Parathyroid adenoma (tissue), 2 donors: ENCODE measurements around the gene SLC2A4RG.
A peak's percentile ranks its signal among the peaks of the same experiment; 100 is the strongest.
"Not testable (repeated sequence)": the region's sequence is repeated elsewhere in the genome, so short reads cannot be mapped to it uniquely, and the experiment has no call there.

ENCODE experiments used
- H2AFZ ChIP-seq: fragments of 300-600 bp; sonication (generic); one replicate; pipeline ENCODE4 v1.7.0; 2017; ENCODE audit warnings: antibody characterized with exemption, mild to moderate bottlenecking
- H3K27ac ChIP-seq: fragments of 300-600 bp; sonication (generic); one replicate; pipeline ENCODE4 v1.7.0; 2017
- H3K27me3 ChIP-seq: fragments of 300-600 bp; sonication (generic); one replicate; pipeline ENCODE4 v1.7.0; 2017; ENCODE audit warnings: low read length; ENCODE audit not compliant: control insufficient read depth, insufficient read depth
- H3K36me3 ChIP-seq: fragments of 300-600 bp; sonication (generic); one replicate; pipeline ENCODE4 v1.7.0; 2017; ENCODE audit warnings: low read length; ENCODE audit not compliant: control insufficient read depth, insufficient read depth
- H3K4me1 ChIP-seq: fragments of 300-600 bp; sonication (generic); one replicate; pipeline ENCODE4 v1.7.0; 2017; ENCODE audit warnings: control low read depth
- H3K4me2 ChIP-seq: fragments of 300-600 bp; sonication (generic); one replicate; pipeline ENCODE4 v1.7.0; 2017; ENCODE audit warnings: low read length
- H3K4me3 ChIP-seq: fragments of 300-600 bp; sonication (generic); one replicate; pipeline ENCODE4 v1.7.0; 2017; ENCODE audit warnings: low read depth, low read length
- H3K79me2 ChIP-seq: fragments of 300-600 bp; sonication (generic); one replicate; pipeline ENCODE4 v1.7.0; 2017; ENCODE audit warnings: control low read depth
- H3K9ac ChIP-seq: fragments of 300-600 bp; sonication (generic); one replicate; pipeline ENCODE4 v1.7.0; 2017; ENCODE audit warnings: mild to moderate bottlenecking
- H3K9me3 ChIP-seq: fragments of 300-600 bp; sonication (generic); one replicate; pipeline ENCODE4 v1.7.0; 2017; ENCODE audit warnings: low read length; ENCODE audit not compliant: control insufficient read depth
- TF ChIP-seq, protein P1 (sequence below): fragments of 300-600 bp; sonication (generic); IDR thresholded peaks from one replicate; pipeline ENCODE4 v1.7.0; 2017; ENCODE audit warnings: antibody characterized with exemption, mild to moderate bottlenecking
- donor health status: primary hyperparathyroidism.

Gene SLC2A4RG

DNA sequence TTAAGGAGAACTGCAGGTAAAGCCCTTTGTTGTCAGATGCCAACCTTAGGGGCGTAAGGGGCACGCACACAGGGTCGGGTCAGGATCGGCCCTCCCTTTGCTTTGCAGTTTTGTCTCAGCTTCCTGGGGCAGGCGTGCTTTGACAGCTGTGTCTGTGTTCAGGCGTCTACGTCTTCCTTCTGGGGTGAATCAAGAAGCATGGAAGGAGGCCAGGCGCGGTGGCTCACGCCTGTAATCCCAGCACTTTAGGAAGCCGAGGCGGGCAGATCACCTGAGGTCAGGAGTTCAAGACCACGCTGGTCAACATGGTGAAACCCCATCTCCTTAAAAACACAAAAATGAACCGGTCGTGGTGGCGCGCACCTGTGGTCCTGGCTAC, 30.4 kb upstream of the SLC2A4RG start:
- no peaks in the 10 kb centered on the region for H3K36me3 ChIP-seq
- H3K4me3 ChIP-seq: peak overlapping the region; percentile 84
- no peaks in the 10 kb centered on the region for H3K9me3 ChIP-seq
- TF ChIP-seq, protein P1, sequence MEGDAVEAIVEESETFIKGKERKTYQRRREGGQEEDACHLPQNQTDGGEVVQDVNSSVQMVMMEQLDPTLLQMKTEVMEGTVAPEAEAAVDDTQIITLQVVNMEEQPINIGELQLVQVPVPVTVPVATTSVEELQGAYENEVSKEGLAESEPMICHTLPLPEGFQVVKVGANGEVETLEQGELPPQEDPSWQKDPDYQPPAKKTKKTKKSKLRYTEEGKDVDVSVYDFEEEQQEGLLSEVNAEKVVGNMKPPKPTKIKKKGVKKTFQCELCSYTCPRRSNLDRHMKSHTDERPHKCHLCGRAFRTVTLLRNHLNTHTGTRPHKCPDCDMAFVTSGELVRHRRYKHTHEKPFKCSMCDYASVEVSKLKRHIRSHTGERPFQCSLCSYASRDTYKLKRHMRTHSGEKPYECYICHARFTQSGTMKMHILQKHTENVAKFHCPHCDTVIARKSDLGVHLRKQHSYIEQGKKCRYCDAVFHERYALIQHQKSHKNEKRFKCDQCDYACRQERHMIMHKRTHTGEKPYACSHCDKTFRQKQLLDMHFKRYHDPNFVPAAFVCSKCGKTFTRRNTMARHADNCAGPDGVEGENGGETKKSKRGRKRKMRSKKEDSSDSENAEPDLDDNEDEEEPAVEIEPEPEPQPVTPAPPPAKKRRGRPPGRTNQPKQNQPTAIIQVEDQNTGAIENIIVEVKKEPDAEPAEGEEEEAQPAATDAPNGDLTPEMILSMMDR: no peak
- no peak overlapping the region for H3K9ac ChIP-seq
- H2AFZ ChIP-seq: no peak overlapping the region
- peak overlapping the region; percentile 96 for H3K4me2 ChIP-seq
- H3K27ac ChIP-seq: no peak overlapping the region
- H3K27me3 ChIP-seq: no peaks in the 10 kb centered on the region
- peaks cover 9% of the 10 kb centered on the region for H3K4me1 ChIP-seq
- peaks cover 37% of the 10 kb centered on the region for H3K79me2 ChIP-seq

DNA sequence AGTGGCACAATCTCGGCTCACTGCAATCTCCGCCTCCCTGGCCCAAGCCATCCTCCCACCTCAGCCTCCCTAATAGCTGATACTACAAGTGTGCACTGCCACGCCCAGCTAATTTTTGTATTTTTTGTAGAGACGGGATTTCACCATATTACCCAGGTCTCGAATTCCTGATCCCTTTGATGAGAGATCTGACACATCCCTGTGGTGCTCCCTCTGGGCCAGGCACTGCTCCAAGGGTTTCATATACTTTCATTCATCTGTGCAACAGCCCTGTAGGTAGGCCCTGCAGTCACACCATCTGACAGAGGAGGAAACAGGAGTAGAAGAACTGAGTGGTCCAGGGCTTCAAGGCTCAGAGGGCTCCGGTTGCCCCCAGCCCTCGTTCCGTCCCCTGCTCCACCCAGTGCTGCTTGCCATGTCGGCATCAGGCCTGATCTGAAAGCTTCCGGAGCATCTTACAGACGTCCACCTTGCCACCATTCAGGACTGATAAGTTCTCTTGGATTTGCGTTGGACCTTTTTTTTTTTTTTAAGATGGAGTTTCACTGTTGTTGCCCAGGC, 28.4 kb upstream of the SLC2A4RG start:
- H2AFZ ChIP-seq: no peak overlapping the region

DNA sequence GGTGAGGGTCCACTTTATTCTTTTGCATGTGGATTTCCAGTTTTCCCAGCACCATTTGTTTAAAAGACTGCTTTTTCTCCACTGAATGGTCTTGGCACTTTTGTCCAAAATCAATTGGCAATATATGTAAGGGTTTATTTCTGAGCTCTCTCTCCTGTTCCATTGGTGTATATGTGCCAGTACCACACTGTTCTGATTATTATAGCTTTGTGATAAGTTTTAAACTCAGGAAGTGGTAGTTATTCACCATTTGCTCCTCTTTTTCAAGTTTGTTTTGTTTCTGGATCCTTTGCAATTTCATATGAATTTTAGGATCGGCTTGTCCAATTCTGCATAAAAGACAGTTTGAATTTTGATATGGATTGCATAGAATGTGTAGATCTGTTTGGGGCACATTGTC, 27.4 kb upstream of the SLC2A4RG start:
- Histone ChIP-seq H3K79me2 (peaks cover 39% of the 10 kb centered on the region), H2AFZ (no peak overlapping the region), H3K4me2 (no peak overlapping the region), H3K4me1 (peaks cover 3% of the 10 kb centered on the region), H3K9me3 (no peaks in the 10 kb centered on the region), H3K4me3 (no peak overlapping the region), H3K27me3 (no peaks in the 10 kb centered on the region), H3K36me3 (no peaks in the 10 kb centered on the region), H3K9ac (no peak overlapping the region), H3K27ac (no peak overlapping the region)
- TF ChIP-seq, protein P1: no peak

More for the DNA sequence above, 28.4 kb upstream of the SLC2A4RG start:
- H3K9ac ChIP-seq: no peak overlapping the region
- H3K27ac ChIP-seq: no peak overlapping the region
- peaks cover 46% of the 10 kb centered on the region for H3K79me2 ChIP-seq
- TF ChIP-seq, protein P1: no peak
- peaks cover 9% of the 10 kb centered on the region for H3K4me1 ChIP-seq
- no peak overlapping the region for H3K4me3 ChIP-seq
- H3K27me3 ChIP-seq: no peaks in the 10 kb centered on the region
- no peak overlapping the region for H3K4me2 ChIP-seq
- no peaks in the 10 kb centered on the region for H3K36me3 ChIP-seq
- H3K9me3 ChIP-seq: no peaks in the 10 kb centered on the region

- H3K4me1 ChIP-seq: no peaks in the 10 kb centered on the region
- H3K36me3 ChIP-seq: no peaks in the 10 kb centered on the region
- no peak overlapping the region for H2AFZ ChIP-seq
- H3K27me3 ChIP-seq: no peaks in the 10 kb centered on the region
- H3K27ac ChIP-seq: no peak overlapping the region
- H3K4me2 ChIP-seq: no peak overlapping the region
- no peak overlapping the region for H3K4me3 ChIP-seq
- no peaks in the 10 kb centered on the region for H3K9me3 ChIP-seq
- peaks cover 48% of the 10 kb centered on the region for H3K79me2 ChIP-seq
- H3K9ac ChIP-seq: no peak overlapping the region
- TF ChIP-seq, protein P1: no peak
These were observed 24.7 kb upstream of the SLC2A4RG start for GRCh38 chr20:63714858-63715257.

GRCh38 chr20:63718996-63719395, 20.6 kb upstream of the SLC2A4RG start:
- Histone ChIP-seq H3K4me1 (no peaks in the 10 kb centered on the region), H3K9me3 (no peaks in the 10 kb centered on the region), H2AFZ (no peak overlapping the region), H3K79me2 (peaks cover 48% of the 10 kb centered on the region), H3K4me2 (no peak overlapping the region), H3K27ac (no peak overlapping the region), H3K9ac (no peak overlapping the region), H3K4me3 (no peak overlapping the region), H3K36me3 (no peaks in the 10 kb centered on the region), H3K27me3 (no peaks in the 10 kb centered on the region)
- TF ChIP-seq, protein P1: no peak

- H3K79me2 ChIP-seq: peaks cover 45% of the 10 kb centered on the region
- not testable (repeated sequence) for H3K9ac ChIP-seq, H3K4me3 ChIP-seq, H3K36me3 ChIP-seq, H3K4me2 ChIP-seq, H3K27ac ChIP-seq, H3K9me3 ChIP-seq, H3K27me3 ChIP-seq, H2AFZ ChIP-seq
- H3K4me1 ChIP-seq: peaks cover 14% of the 10 kb centered on the region
These were observed 16.5 kb upstream of the SLC2A4RG start for GRCh38 chr20:63722967-63723622.

DNA sequence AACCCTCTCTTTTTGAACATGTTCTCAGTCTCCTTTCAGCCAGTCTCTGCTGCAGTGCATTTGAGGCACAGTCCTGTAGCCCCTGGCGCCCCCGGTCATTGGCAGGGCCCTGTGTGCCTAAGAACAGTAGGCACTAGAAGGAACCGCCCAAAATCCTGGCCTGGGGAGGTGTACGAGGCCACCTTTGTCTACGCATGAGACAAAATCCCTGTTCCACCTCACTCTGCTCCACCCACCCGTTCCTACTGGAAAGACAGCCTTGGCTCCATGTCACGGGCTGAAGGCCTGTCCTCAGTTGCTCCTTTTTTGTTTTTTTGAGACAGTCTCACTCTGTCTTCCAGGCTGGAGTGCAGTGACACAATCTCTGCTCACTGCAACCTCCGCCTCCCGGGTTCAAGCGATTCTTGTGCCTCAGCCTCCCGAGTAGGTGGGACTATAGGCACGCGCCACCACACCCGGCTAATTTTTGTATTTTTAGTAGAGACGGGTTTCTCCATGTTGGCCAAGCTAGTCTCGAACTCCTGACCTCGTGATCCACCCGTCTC, 9.3 kb upstream of the SLC2A4RG start:
- Histone ChIP-seq H3K79me2 (peaks cover 53% of the 10 kb centered on the region), H3K4me1 (peaks cover 30% of the 10 kb centered on the region)
- not testable (repeated sequence) for H3K9me3 ChIP-seq, H3K4me2 ChIP-seq, H3K27ac ChIP-seq, H3K4me3 ChIP-seq, H3K27me3 ChIP-seq, H3K9ac ChIP-seq, H2AFZ ChIP-seq, H3K36me3 ChIP-seq
